PC-9 (cell line): Measurements from ENCODE around the gene MS4A15. TPM values are rescaled to one million over a fixed set of nuclear protein-coding genes. Genes with fewer than 3 reads are reported as not detected.

ENCODE experiments used
- BruUV-seq: library from RNA; stranded (reverse); fragments of 400-500 nt; replicated peaks from 2 replicates; lab custom pipeline; 2021; lab: Mats Ljungman, UMichigan
- CTCF ChIA-PET: fragments of 300-600 bp; sonication (Branson Sonifier 250); formaldehyde crosslinking; loops from one replicate; lab custom pipeline; 2022; ENCODE audit warnings: antibody characterized with exemption; lab: Charles Lee
- POLR2A ChIA-PET: fragments of 300-600 bp; sonication (Branson Sonifier 250); formaldehyde crosslinking; loops from one replicate; lab custom pipeline; 2022; ENCODE audit warnings: antibody characterized with exemption; ENCODE audit not compliant: unreplicated experiment; lab: Charles Lee
- DNase-seq, 2 experiments: peaks; one replicate each; pipeline versions ENCODE4 v3.0.0 to v3.0.0-alpha.2; 2015 to 2022; ENCODE audit warnings: mixed read lengths in 1 of 2
- H2AFZ ChIP-seq: fragments of 200-600 bp; sonication (generic); 2 replicates; pipeline ENCODE4 v1.8.1; 2017; ENCODE audit warnings: antibody characterized with exemption
- H3F3A ChIP-seq: fragments of 200-600 bp; sonication (generic); 2 replicates; pipeline ENCODE4 v1.8.1; 2017; ENCODE audit warnings: antibody characterized with exemption, mild to moderate bottlenecking, low read depth; ENCODE audit not compliant: insufficient read depth
- H3K27ac ChIP-seq: fragments of 200-600 bp; sonication (generic); 2 replicates; pipeline ENCODE4 v1.6.1; 2016; ENCODE audit warnings: mixed run types
- H3K27me3 ChIP-seq: fragments of 200-600 bp; sonication (generic); 2 replicates; pipeline ENCODE4 v1.6.1; 2016; ENCODE audit warnings: low read depth, mixed run types; ENCODE audit not compliant: insufficient read depth
- H3K36me3 ChIP-seq: fragments of 200-600 bp; sonication (generic); 2 replicates; pipeline ENCODE4 v1.6.1; 2016; ENCODE audit warnings: low read depth, mixed run types
- H3K4me1 ChIP-seq: fragments of 200-600 bp; sonication (generic); replicated peaks from 2 replicates; pipeline ENCODE4 v1.6.1; 2016; ENCODE audit warnings: mixed run types; ENCODE audit not compliant: insufficient read depth
- H3K4me2 ChIP-seq: fragments of 200-600 bp; sonication (generic); 2 replicates; pipeline ENCODE4 v1.6.1; 2017; ENCODE audit warnings: mixed run types
- H3K4me3 ChIP-seq: fragments of 200-600 bp; sonication (generic); 2 replicates; pipeline ENCODE4 v1.6.1; 2016; ENCODE audit warnings: mixed run types
- H3K79me2 ChIP-seq: fragments of 200-600 bp; sonication (generic); 2 replicates; pipeline ENCODE4 v1.6.1; 2017; ENCODE audit warnings: low read depth, mixed run types
- H3K9me2 ChIP-seq: fragments of 200-600 bp; sonication (generic); 2 replicates; pipeline ENCODE4 v1.8.1; 2017; ENCODE audit warnings: mild to moderate bottlenecking; ENCODE audit not compliant: insufficient read depth
- H3K9me3 ChIP-seq: fragments of 200-600 bp; sonication (generic); 2 replicates; pipeline ENCODE4 v1.8.1; 2016; ENCODE audit warnings: low read depth; ENCODE audit not compliant: insufficient read depth
- H4K20me1 ChIP-seq: fragments of 200-600 bp; sonication (generic); 2 replicates; pipeline ENCODE4 v1.8.1; 2017; ENCODE audit not compliant: insufficient read depth
- CTCF ChIP-seq: fragments of 200-600 bp; sonication (generic); conservative IDR thresholded peaks from 2 replicates; pipeline ENCODE4 v1.6.1; 2017; ENCODE audit warnings: mixed run types, antibody characterized with exemption, mild to moderate bottlenecking, moderate library complexity
- EZH2 ChIP-seq: fragments of 200-600 bp; sonication (generic); IDR thresholded peaks from 2 replicates; pipeline ENCODE4 v1.8.0; 2017; ENCODE audit warnings: antibody characterized with exemption, low read depth
- intact Hi-C: fragments of 100-400 bp; cut with micrococcal nuclease; formaldehyde crosslinking; loops from one replicate; pipeline ENCODE4 v1.10.0; 2022; ENCODE audit not compliant: unreplicated experiment
- total RNA-seq: library from RNA; stranded (reverse); gene quantifications from 2 replicates; pipeline ENCODE4 v1.2.3, GENCODE V29; 2021

The MS4A15 gene
- total RNA-seq, 1 experiment from 2014 or later = not detected

- no peak overlapping the region for H3K27ac ChIP-seq
- H3K9me2 ChIP-seq = no peaks in the 10 kb centered on the region
- no peak for DNase-seq
- no peak overlapping the region for H2AFZ ChIP-seq
- intact Hi-C loops = no loop called here
- H4K20me1 ChIP-seq = no peaks in the 10 kb centered on the region
- peaks cover 95% of the 10 kb centered on the region for H3K27me3 ChIP-seq
- H3K4me1 ChIP-seq = no peaks in the 10 kb centered on the region
- H3K4me3 ChIP-seq = no peak overlapping the region
- ChIA-PET POLR2A (no interaction called here), CTCF (no interaction called here)
- no peaks in the 10 kb centered on the region for H3K36me3 ChIP-seq
- no peak for TF ChIP-seq EZH2
- no peak for TF ChIP-seq CTCF
- no peak overlapping the region for H3K4me2 ChIP-seq
- H3K79me2 ChIP-seq = no peaks in the 10 kb centered on the region
- no TSS peak for BruUV-seq
- no peaks in the 10 kb centered on the region for H3K9me3 ChIP-seq
- H3F3A ChIP-seq = no peaks in the 10 kb centered on the region
These were observed 46.7 kb downstream of the MS4A15 start for GRCh38 chr11:60803273-60803936.

- no TSS peak for BruUV-seq
- no peak for DNase-seq
- Histone ChIP-seq H3K27ac (no peak overlapping the region), H3K79me2 (no peaks in the 10 kb centered on the region), H3K4me1 (no peaks in the 10 kb centered on the region), H3K9me2 (no peaks in the 10 kb centered on the region), H3K4me2 (no peak overlapping the region), H3K27me3 (peaks cover 70% of the 10 kb centered on the region), H3K9me3 (no peaks in the 10 kb centered on the region), H4K20me1 (no peaks in the 10 kb centered on the region; the same call in 1 of the 2 replicates), H3K36me3 (no peaks in the 10 kb centered on the region), H3F3A (no peaks in the 10 kb centered on the region), H3K4me3 (no peak overlapping the region), H2AFZ (no peak overlapping the region)
- POLR2A ChIA-PET = no interaction called here
- CTCF ChIA-PET = no interaction called here
- TF ChIP-seq CTCF = no peak
- no peak for TF ChIP-seq EZH2
- intact Hi-C loops = no loop called here
These were observed 52.6 kb downstream of the MS4A15 start for GRCh38 chr11:60809249-60809648.

- TF ChIP-seq CTCF (no peak), EZH2 (no peak)
- no peaks in the 10 kb centered on the region for H3K4me1 ChIP-seq
- H3K36me3 ChIP-seq = no peaks in the 10 kb centered on the region
- no peak overlapping the region for H3K27ac ChIP-seq
- ChIA-PET POLR2A (no interaction called here), CTCF (no interaction called here)
- no peaks in the 10 kb centered on the region for H3K9me3 ChIP-seq
- no TSS peak for BruUV-seq
- no peaks in the 10 kb centered on the region for H3F3A ChIP-seq
- intact Hi-C loops = no loop called here
- no peak overlapping the region for H2AFZ ChIP-seq
- H4K20me1 ChIP-seq = no peaks in the 10 kb centered on the region; the same call in 1 of the 2 replicates
- no peak overlapping the region for H3K4me2 ChIP-seq
- H3K79me2 ChIP-seq = no peaks in the 10 kb centered on the region
- H3K27me3 ChIP-seq = peaks cover 66% of the 10 kb centered on the region
- no peak overlapping the region for H3K4me3 ChIP-seq
- H3K9me2 ChIP-seq = no peaks in the 10 kb centered on the region
- no peak for DNase-seq
These were observed 53.0 kb downstream of the MS4A15 start for GRCh38 chr11:60809691-60810090.
